ENCODE results near the gene CD44.

Gene CD44

DNA sequence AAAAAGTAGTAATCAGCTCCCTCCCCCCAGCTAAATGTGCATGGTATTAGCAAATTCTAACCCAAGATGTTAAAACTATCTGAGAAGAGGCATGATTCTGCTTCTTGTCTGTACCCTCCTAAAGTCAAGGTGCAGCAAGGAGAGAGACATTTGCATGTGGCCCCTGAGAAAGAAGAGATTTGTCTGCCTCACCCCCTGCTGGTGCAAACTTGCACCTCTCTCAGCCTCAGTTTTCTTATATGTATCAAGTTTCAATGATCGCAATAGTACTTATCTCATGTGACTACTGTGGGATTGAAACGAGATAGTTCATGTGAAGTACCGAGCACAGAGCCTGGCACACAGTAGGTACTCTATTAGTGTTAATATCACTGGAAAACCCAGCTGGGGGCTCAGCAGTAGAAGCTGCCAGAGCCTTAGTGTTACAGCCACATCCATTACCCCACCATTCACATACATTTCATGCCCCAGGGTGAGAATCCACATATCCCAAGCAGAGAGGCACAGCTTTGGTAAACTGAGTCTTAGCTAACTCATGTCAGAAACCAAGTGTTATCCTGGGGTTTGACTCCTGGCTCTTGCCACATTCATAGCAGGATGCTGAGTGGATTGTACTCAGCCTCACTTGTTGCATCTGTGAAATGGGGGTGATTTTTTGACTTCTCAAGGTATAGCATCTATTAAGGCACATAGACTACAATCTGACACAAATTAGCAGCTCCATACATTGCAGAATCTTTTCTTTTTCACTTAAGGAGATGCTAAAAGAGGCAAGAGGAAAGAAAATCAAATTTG is 24.9 kb downstream of the CD44 start:
- no peak for DNase-seq (ENCODE audit: low read depth)
- TF ChIP-seq, protein P1, sequence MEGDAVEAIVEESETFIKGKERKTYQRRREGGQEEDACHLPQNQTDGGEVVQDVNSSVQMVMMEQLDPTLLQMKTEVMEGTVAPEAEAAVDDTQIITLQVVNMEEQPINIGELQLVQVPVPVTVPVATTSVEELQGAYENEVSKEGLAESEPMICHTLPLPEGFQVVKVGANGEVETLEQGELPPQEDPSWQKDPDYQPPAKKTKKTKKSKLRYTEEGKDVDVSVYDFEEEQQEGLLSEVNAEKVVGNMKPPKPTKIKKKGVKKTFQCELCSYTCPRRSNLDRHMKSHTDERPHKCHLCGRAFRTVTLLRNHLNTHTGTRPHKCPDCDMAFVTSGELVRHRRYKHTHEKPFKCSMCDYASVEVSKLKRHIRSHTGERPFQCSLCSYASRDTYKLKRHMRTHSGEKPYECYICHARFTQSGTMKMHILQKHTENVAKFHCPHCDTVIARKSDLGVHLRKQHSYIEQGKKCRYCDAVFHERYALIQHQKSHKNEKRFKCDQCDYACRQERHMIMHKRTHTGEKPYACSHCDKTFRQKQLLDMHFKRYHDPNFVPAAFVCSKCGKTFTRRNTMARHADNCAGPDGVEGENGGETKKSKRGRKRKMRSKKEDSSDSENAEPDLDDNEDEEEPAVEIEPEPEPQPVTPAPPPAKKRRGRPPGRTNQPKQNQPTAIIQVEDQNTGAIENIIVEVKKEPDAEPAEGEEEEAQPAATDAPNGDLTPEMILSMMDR (conservative IDR thresholded peaks at IDR 0.05; ENCODE audit: low read depth, low read length) = peak; percentile 29
- no peak overlapping the region for H3K4me3 ChIP-seq (ENCODE audit: low read length)

DNA sequence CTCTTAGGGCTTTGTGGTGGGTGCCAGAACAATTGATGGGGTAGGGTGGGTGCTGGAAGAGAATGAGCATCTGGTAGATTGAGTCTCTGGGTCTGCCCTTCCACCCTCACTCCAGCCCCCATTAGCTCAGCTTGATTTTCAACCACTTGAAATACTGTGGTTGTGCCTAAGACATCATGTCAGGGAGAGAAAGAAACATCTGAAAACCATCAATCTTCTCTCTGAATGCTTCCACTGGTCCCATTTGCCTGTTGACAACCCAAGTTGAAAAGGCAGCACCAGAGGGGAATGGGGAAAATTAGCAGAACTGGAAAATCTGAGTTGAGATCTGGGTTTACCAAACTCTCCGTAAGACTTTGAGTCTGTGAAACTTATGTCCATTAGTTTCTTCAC is 26.1 kb downstream of the CD44 start:
- DNase-seq (ENCODE audit: low read depth) = no peak
- TF ChIP-seq, protein P1 (conservative IDR thresholded peaks at IDR 0.05; ENCODE audit: low read depth, low read length) = no peak
- H3K4me3 ChIP-seq (ENCODE audit: low read length) = no peak overlapping the region

DNA sequence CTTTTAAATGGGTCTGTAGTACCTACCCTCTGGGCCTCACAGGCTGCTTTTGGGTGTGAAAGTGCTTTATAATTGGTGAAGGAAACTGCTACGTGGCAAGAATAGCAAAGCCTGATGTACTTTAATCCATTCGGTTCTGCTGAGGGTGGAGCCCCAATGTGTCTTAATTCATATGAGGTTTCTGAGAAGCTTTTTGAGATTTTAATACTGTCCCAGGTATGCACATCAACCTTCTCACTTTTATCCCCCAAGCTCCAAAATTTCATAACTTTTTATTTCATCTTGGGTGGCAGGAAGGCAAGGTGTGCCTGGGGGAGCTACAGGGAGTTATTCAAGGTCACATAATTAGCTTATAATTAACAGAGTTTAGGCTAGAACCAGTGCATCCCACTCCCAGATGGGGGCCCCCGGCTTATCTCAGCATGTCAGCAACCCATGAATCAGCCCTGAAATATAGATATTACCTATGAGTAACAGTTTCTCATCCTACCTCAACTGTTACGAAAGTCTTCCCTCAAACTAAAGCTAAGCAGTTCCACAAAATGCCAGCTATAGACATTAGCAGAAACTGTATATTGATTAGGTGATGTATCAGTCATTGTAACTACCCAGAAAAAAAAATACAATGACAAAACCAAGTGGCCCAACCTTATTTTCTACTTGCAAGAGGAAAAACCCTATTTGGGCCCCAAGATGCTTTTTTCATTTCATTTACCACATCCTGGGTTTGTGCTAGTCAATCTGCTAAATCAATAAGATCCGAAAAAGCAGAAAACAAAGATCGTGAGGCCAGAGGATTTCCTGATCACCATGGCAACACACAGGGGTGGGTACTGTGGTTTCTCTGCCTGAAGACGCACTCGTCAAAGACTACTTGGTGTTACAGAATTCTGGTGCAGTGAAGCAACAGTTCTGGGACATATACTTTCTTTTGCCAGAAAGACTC is 26.7 kb downstream of the CD44 start:
- DNase-seq (ENCODE audit: low read depth) = no peak
- TF ChIP-seq, protein P1 (conservative IDR thresholded peaks at IDR 0.05; ENCODE audit: low read depth, low read length) = no peak
- H3K4me3 ChIP-seq (ENCODE audit: low read length) = no peak overlapping the region

DNA sequence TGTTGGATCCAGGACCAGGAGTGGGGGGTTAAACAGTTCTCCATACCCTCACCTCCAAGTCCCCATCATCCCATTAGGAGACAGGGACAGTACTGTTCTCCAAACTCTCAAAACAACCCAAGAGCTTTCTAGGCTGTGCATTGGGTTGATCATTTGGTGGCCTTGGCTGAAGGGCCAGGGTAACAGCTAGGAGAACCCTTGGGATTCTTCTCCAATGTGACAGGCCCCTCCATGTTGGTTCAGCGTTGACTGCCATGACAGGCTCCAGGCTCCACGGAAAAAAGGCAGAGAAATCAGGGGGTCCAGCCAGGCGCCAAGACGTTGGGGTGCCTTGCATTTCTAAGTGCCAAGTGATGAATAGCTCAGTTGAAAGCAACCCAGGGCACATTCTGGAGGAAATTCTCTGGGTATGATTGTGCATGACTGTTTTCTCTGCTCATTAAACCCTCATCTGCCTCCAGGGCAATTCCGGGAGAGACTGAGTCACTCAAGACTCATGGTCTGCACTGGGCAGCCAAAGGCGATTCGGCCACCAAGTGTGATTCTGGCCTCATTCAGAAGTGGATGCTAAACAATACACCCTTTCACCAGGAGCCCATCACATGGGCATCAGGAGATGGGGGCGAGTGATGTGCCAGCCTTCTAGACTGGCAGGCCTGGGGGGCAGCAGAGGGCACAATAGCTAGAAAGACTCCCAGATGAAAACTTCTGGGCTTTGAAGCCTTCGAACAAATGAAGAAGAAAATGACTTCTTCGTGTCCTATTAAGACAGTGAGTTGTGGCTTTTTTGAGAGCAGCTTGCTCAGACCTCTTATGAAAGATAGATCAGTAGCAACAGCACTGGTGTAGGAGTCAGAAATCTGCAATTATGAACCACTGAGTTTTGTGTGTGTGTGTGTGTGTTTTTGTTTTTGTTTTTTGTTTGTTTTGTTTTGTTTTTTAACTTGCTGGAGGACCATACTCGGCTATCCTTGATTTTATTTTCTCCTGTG is 27.7 kb downstream of the CD44 start:
- TF ChIP-seq, protein P1 (conservative IDR thresholded peaks at IDR 0.05; ENCODE audit: low read depth, low read length) = peak; percentile 10
- no peak overlapping the region for H3K4me3 ChIP-seq (ENCODE audit: low read length)

DNA sequence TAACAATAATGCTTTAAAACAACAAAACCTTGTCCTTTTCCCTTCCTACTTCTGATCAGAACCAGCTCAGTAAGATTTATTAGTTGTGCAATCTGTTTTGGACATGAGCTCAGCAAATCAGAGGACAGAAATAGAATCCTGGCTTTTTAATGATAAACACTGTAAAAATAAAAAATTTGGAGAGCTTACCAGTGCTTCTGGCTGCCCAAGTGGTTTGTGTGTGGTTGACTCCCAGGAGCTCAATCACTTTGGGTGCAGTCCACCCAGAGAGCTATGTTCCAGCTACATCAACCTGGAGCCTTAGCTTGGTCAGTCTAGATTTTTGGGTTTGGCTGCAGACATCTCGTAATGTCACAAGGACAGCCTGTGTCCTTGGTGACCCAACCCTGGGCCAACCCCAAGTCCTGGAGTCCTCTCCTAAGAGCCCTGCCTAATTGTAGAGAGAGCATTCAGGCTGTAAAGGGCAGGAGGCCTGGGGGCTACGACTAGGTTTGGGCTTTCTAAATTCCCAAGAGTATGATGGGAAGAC is 28.5 kb downstream of the CD44 start:
- TF ChIP-seq, protein P1 (conservative IDR thresholded peaks at IDR 0.05; ENCODE audit: low read depth, low read length) = no peak
- no peak overlapping the region for H3K4me3 ChIP-seq (ENCODE audit: low read length)
- no peak for DNase-seq (ENCODE audit: low read depth)

More for the DNA sequence above, 27.7 kb downstream of the CD44 start:
- peak; percentile 84 for DNase-seq (ENCODE audit: low read depth)

DNA sequence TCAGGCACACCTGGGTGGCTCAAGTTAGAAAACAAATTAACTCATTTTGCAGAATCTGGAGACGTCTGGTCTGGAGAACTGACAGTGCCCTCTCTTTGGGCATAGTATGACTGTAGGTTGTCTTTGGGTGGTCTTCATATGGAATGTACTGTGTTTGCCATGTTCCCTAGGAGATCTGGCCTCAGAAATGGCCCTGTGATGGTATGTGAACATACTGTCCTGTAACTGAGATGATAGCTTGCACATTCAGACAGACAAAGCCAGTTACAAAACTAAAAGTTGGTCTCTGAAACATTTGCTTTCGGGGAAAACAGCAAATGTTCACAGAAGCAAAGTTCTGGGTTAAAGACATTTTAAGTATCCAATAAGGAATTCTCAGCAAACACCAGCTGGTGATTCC is 29.7 kb downstream of the CD44 start:
- TF ChIP-seq, protein P1 (conservative IDR thresholded peaks at IDR 0.05; ENCODE audit: low read depth, low read length) = no peak
- H3K4me3 ChIP-seq (ENCODE audit: low read length) = no peak overlapping the region
- DNase-seq (ENCODE audit: low read depth) = no peak
